Measurements from ENCODE around the gene NR3C2.

Gene NR3C2

GRCh38 chr4:148170408-148171365 is 271.5 kb downstream of the NR3C2 start:
- H3K27ac ChIP-seq (ENCODE audit: low read length) = no peak overlapping the region

GRCh38 chr4:148166132-148166591 is 276.1 kb downstream of the NR3C2 start:
- DNase-seq = no peak
- no peak overlapping the region for H3K9ac ChIP-seq (ENCODE audit: low read length)
- H3K36me3 ChIP-seq (replicated peaks; ENCODE audit: insufficient read depth, low read length) = no peaks in the 10 kb centered on the region
- no peaks in the 10 kb centered on the region for H3K9me2 ChIP-seq (replicated peaks; ENCODE audit: insufficient read depth, low read length)
- H3K79me2 ChIP-seq (ENCODE audit: low read length) = no peaks in the 10 kb centered on the region
- no peak overlapping the region for H3K4me2 ChIP-seq (ENCODE audit: low read depth, low read length)
- no peak overlapping the region for H3K27ac ChIP-seq (ENCODE audit: low read length)
- no peaks in the 10 kb centered on the region for H3F3A ChIP-seq (ENCODE audit: insufficient read depth, low read length)
- no peaks in the 10 kb centered on the region for H3K27me3 ChIP-seq (replicated peaks; ENCODE audit: insufficient read depth, low read length)
- no peaks in the 10 kb centered on the region for H3K9me3 ChIP-seq (replicated peaks; ENCODE audit: insufficient read depth, low read length)
- no peak overlapping the region for H2AFZ ChIP-seq (ENCODE audit: low read length)
- no peak overlapping the region for H3K4me3 ChIP-seq (ENCODE audit: low read length)
- TF ChIP-seq EZH2 (optimal IDR thresholded peaks at IDR 0.05; ENCODE audit: low read depth, low read length) (no peak), CTCF (IDR thresholded peaks at IDR 0.05; ENCODE audit: low read length) (no peak), EZH2phosphoT487 (IDR thresholded peaks at IDR 0.05; ENCODE audit: low read length) (no peak)
- no peaks in the 10 kb centered on the region for H3K4me1 ChIP-seq (ENCODE audit: low read length)
- no peaks in the 10 kb centered on the region for H4K20me1 ChIP-seq (ENCODE audit: insufficient read depth, low read length)

More at GRCh38 chr4:148170408-148171365, 271.5 kb downstream of the NR3C2 start:
- TF ChIP-seq CTCF (IDR thresholded peaks at IDR 0.05; ENCODE audit: low read length) (no peak), EZH2phosphoT487 (IDR thresholded peaks at IDR 0.05; ENCODE audit: low read length) (no peak), EZH2 (optimal IDR thresholded peaks at IDR 0.05; ENCODE audit: low read depth, low read length) (no peak)
- no peaks in the 10 kb centered on the region for H4K20me1 ChIP-seq (ENCODE audit: insufficient read depth, low read length)
- no peaks in the 10 kb centered on the region for H3F3A ChIP-seq (ENCODE audit: insufficient read depth, low read length)
- no peaks in the 10 kb centered on the region for H3K79me2 ChIP-seq (ENCODE audit: low read length)
- H3K9ac ChIP-seq (ENCODE audit: low read length) = no peak overlapping the region
- H3K4me3 ChIP-seq (ENCODE audit: low read length) = no peak overlapping the region
- no peaks in the 10 kb centered on the region for H3K36me3 ChIP-seq (replicated peaks; ENCODE audit: insufficient read depth, low read length)
- DNase-seq = no peak
- H3K4me1 ChIP-seq (ENCODE audit: low read length) = no peaks in the 10 kb centered on the region
- no peaks in the 10 kb centered on the region for H3K9me3 ChIP-seq (replicated peaks; ENCODE audit: insufficient read depth, low read length)
- no peaks in the 10 kb centered on the region for H3K27me3 ChIP-seq (replicated peaks; ENCODE audit: insufficient read depth, low read length)
- no peak overlapping the region for H2AFZ ChIP-seq (ENCODE audit: low read length)
- no peaks in the 10 kb centered on the region for H3K9me2 ChIP-seq (replicated peaks; ENCODE audit: insufficient read depth, low read length)
- no peak overlapping the region for H3K4me2 ChIP-seq (ENCODE audit: low read depth, low read length)

- Histone ChIP-seq H2AFZ (ENCODE audit: low read length) (no peak overlapping the region), H3K79me2 (ENCODE audit: low read length) (no peaks in the 10 kb centered on the region), H3K27me3 (replicated peaks; ENCODE audit: insufficient read depth, low read length) (no peaks in the 10 kb centered on the region), H3K36me3 (replicated peaks; ENCODE audit: insufficient read depth, low read length) (no peaks in the 10 kb centered on the region), H3F3A (ENCODE audit: insufficient read depth, low read length) (no peaks in the 10 kb centered on the region), H4K20me1 (ENCODE audit: insufficient read depth, low read length) (no peaks in the 10 kb centered on the region), H3K4me3 (ENCODE audit: low read length) (no peak overlapping the region), H3K4me2 (ENCODE audit: low read depth, low read length) (no peak overlapping the region), H3K4me1 (ENCODE audit: low read length) (no peaks in the 10 kb centered on the region), H3K9me3 (replicated peaks; ENCODE audit: insufficient read depth, low read length) (no peaks in the 10 kb centered on the region), H3K9me2 (replicated peaks; ENCODE audit: insufficient read depth, low read length) (no peaks in the 10 kb centered on the region), H3K9ac (ENCODE audit: low read length) (no peak overlapping the region), H3K27ac (ENCODE audit: low read length) (no peak overlapping the region)
- DNase-seq = no peak
- TF ChIP-seq EZH2phosphoT487 (IDR thresholded peaks at IDR 0.05; ENCODE audit: low read length) (no peak), CTCF (IDR thresholded peaks at IDR 0.05; ENCODE audit: low read length) (no peak), EZH2 (optimal IDR thresholded peaks at IDR 0.05; ENCODE audit: low read depth, low read length) (no peak)
Observed at GRCh38 chr4:148164557-148164956, 277.7 kb downstream of the NR3C2 start.
